ENCODE measurements around the gene PAXIP1. TPM values are rescaled to one million over a fixed set of nuclear protein-coding genes. Genes with fewer than 3 reads are reported as not detected.
A peak's percentile ranks its signal among the peaks of the same experiment; 100 is the strongest.

Gene PAXIP1
- total and polyA plus RNA-seq, 10 of the 15 experiments (the other 5 are each of a cell fraction or from before 2014, with no cell fraction given), result 7.3 to 27.2 (median 18.1) TPM

GRCh38 chr7:155032978-155033377 is 30.1 kb upstream of the PAXIP1 start:
- no peak for DNase-seq (ENCODE audit: low read depth, low spot score)
- WGBS (ENCODE audit: insufficient coverage, insufficient replicate concordance, low lambda C conversion rate, missing lambda C conversion rate), result 2% methylated on average over 6 of the region's 6 CpGs
- Histone ChIP-seq H3K4me2 (ENCODE audit: control insufficient read depth, insufficient read depth) (no peak overlapping the region), H4K20me1 (ENCODE audit: control insufficient read depth, insufficient read depth) (no peaks in the 10 kb centered on the region), H3K4me1 (ENCODE audit: control insufficient read depth, insufficient read depth, low read length) (no peaks in the 10 kb centered on the region), H3K9me3 (replicated peaks; ENCODE audit: control insufficient read depth, insufficient read depth, low read length) (no peaks in the 10 kb centered on the region; the same call in 2 of the 3 replicates), H2AFZ (ENCODE audit: control insufficient read depth, low read depth, low read length) (no peak overlapping the region), H3K36me3 (ENCODE audit: control insufficient read depth in 2 of 2, insufficient read depth in 2 of 2, low read length in 1 of 2) (no peaks in the 10 kb centered on the region), H3K79me2 (ENCODE audit: control insufficient read depth, insufficient read depth, low read length) (no peaks in the 10 kb centered on the region), H3K4me3 (no peak overlapping the region), H3K9ac (ENCODE audit: control insufficient read depth, insufficient read depth, low read length) (no peak overlapping the region), H3K27me3 (replicated peaks in 1 of 2; ENCODE audit: control insufficient read depth in 2 of 2, insufficient read depth in 2 of 2, low read length in 1 of 2) (no peaks in the 10 kb centered on the region), H3K27ac (ENCODE audit: control insufficient read depth, insufficient read depth) (no peak overlapping the region)
- CTCF ChIA-PET, result interaction anchor here (1.9 kb wide), 1 partner anchor 12 kb away, joined by 6 read pairs; no protein-coding TSS in a partner anchor
- intact Hi-C loops (cut with micrococcal nuclease; ENCODE audit: unreplicated experiment), result no loop called here
- TF ChIP-seq CREB1 (IDR thresholded peaks at IDR 0.05; ENCODE audit: low read depth) (no peak), CTCF (IDR thresholded peaks at IDR 0.05 in 2 of 3, conservative IDR thresholded peaks at IDR 0.05 in 1 of 3; ENCODE audit: control insufficient read depth in 2 of 3, extremely low read depth in 1 of 3, insufficient read depth in 1 of 3, low read depth in 3 of 3, low read length in 3 of 3) (peak in 1 of 3 experiments; percentile 11; a peak in 1 of 6 replicates)
- RAD21 ChIA-PET (ENCODE audit: unreplicated experiment), result interaction anchor here (1.2 kb wide), 1 partner anchor 106 kb away, joined by 3 read pairs; no protein-coding TSS in a partner anchor
- SMC1A ChIA-PET (ENCODE audit: uncharacterized antibody, unreplicated experiment), result interaction anchor here (0.8 kb wide), 1 partner anchor 12 kb away, joined by 3 read pairs; no protein-coding TSS in a partner anchor
- no peak for ATAC-seq
- in situ Hi-C loops (cut with MboI), result no loop called here
- no peak for FAIRE-seq
- no TSS peak for BruUV-seq (replicated peaks)
- POLR2A ChIA-PET, result interaction anchor here (0.6 kb wide), 1 partner anchor 338 kb away, joined by 3 read pairs; no protein-coding TSS in a partner anchor

- intact Hi-C loops (cut with micrococcal nuclease; ENCODE audit: unreplicated experiment), result no loop called here
These were observed 25.0 kb upstream of the PAXIP1 start for GRCh38 chr7:155027879-155028278.

More at GRCh38 chr7:155027879-155028278, 25.0 kb upstream of the PAXIP1 start:
- no peaks in the 10 kb centered on the region for H4K20me1 ChIP-seq (ENCODE audit: control insufficient read depth, insufficient read depth)
- WGBS (ENCODE audit: insufficient coverage, insufficient replicate concordance, low lambda C conversion rate, missing lambda C conversion rate), result 87% methylated on average over 1 of the region's 1 CpG
- H2AFZ ChIP-seq (ENCODE audit: control insufficient read depth, low read depth, low read length), result no peak overlapping the region; the same call in 1 of the 2 replicates
- no peak overlapping the region for H3K9ac ChIP-seq (ENCODE audit: control insufficient read depth, insufficient read depth, low read length)
- H3K79me2 ChIP-seq (ENCODE audit: control insufficient read depth, insufficient read depth, low read length), result no peaks in the 10 kb centered on the region
- no peaks in the 10 kb centered on the region for H3K9me3 ChIP-seq (replicated peaks; ENCODE audit: control insufficient read depth, insufficient read depth, low read length)
- ChIA-PET CTCF (no interaction called here), RAD21 (ENCODE audit: unreplicated experiment) (no interaction called here), SMC1A (ENCODE audit: uncharacterized antibody, unreplicated experiment) (interaction anchor here (0.9 kb wide), 1 partner anchor 14 kb away, joined by 4 read pairs; no protein-coding TSS in a partner anchor), POLR2A (no interaction called here)
- H3K4me2 ChIP-seq (ENCODE audit: control insufficient read depth, insufficient read depth), result no peak overlapping the region
- FAIRE-seq (peak; percentile 77), ATAC-seq (no peak), DNase-seq (ENCODE audit: low read depth, low spot score) (no peak)
- H3K36me3 ChIP-seq (ENCODE audit: control insufficient read depth in 2 of 2, insufficient read depth in 2 of 2, low read length in 1 of 2), result no peaks in the 10 kb centered on the region
- no TSS peak for BruUV-seq (replicated peaks)
- no peak overlapping the region for H3K4me3 ChIP-seq
- no peak overlapping the region for H3K27ac ChIP-seq (ENCODE audit: control insufficient read depth, insufficient read depth)
- no peak for TF ChIP-seq POLR2AphosphoS2 (IDR thresholded peaks at IDR 0.05; ENCODE audit: low read depth, low read length)
- no peak for TF ChIP-seq BMI1 (IDR thresholded peaks at IDR 0.05; ENCODE audit: borderline replicate concordance)
- TF ChIP-seq CEBPB (IDR thresholded peaks at IDR 0.05; ENCODE audit: borderline replicate concordance in 1 of 2, low read depth in 2 of 2, low read length in 2 of 2), result no peak
- TF ChIP-seq NR2C1 (IDR thresholded peaks at IDR 0.05), result no peak
- no peak for TF ChIP-seq ZNF687 (IDR thresholded peaks at IDR 0.05)
- no peaks in the 10 kb centered on the region for H3K27me3 ChIP-seq (replicated peaks in 1 of 2; ENCODE audit: control insufficient read depth in 2 of 2, insufficient read depth in 2 of 2, low read length in 1 of 2)
- 0 out of 2 replicates have a peak, but pooled peaks cover 3% of the 10 kb centered on the region for H3K4me1 ChIP-seq (ENCODE audit: control insufficient read depth, insufficient read depth, low read length)
- in situ Hi-C loops (cut with MboI), result no loop called here

All from GM12878 (cell line).